HepG2 (cell line): ENCODE results near the gene WNK1. TPM values are rescaled to one million over a fixed set of nuclear protein-coding genes. Genes with fewer than 3 reads are reported as not detected.

ENCODE experiments used
- AGO2 ChIP-seq: fragments of 200-400 bp; formaldehyde crosslinking; optimal IDR thresholded peaks from 2 replicates; pipeline ENCODE3; 2017; ENCODE audit warnings: mild to moderate bottlenecking, low read depth, low read length, moderate library complexity
- CREM ChIP-seq, 2 experiments: sonication (generic) in 1 of 2; formaldehyde crosslinking in 1 of 2; IDR thresholded peaks; 2 replicates each; pipeline versions ENCODE4 v1.4.0 to v1.6.1; 2016 to 2020; ENCODE audit warnings: antibody characterized with exemption in 1 of 2, mild to moderate bottlenecking in 1 of 2, missing genetic modification reagents in 1 of 2
- FOXA1 ChIP-seq, 2 experiments: fragments of 450-650 bp in 1 of 2; sonication (generic) in 1 of 2; formaldehyde crosslinking in 1 of 2; IDR thresholded peaks; 2 replicates each; pipeline versions ENCODE4 v1.4.0 to v1.6.1; 2016 to 2020; ENCODE audit warnings: missing genetic modification reagents in 1 of 2
- GATA4 ChIP-seq: sonication (generic); IDR thresholded peaks from 2 replicates; pipeline ENCODE4 v1.6.1; 2016; ENCODE audit warnings: antibody characterized with exemption, low read depth, borderline replicate concordance
- IRF1 ChIP-seq: sonication (generic); formaldehyde crosslinking; IDR thresholded peaks from 2 replicates; pipeline ENCODE4 v1.4.0; 2020; ENCODE audit warnings: low read depth, mild to moderate bottlenecking, missing genetic modification reagents
- KDM5B ChIP-seq: sonication (generic); formaldehyde crosslinking; IDR thresholded peaks from 2 replicates; pipeline ENCODE4 v1.4.0; 2020; ENCODE audit warnings: missing genetic modification reagents, mild to moderate bottlenecking, borderline replicate concordance
- MIER2 ChIP-seq: IDR thresholded peaks from 2 replicates; pipeline ENCODE4 v1.6.1; 2016; ENCODE audit warnings: missing biosample characterization, missing genetic modification reagents
- MLLT10 ChIP-seq: sonication (generic); formaldehyde crosslinking; IDR thresholded peaks from 2 replicates; pipeline ENCODE4 v1.4.0; 2020; ENCODE audit warnings: missing genetic modification reagents
- MXD3 ChIP-seq: IDR thresholded peaks from 2 replicates; pipeline ENCODE4 v1.6.1; 2016; ENCODE audit warnings: mild to moderate bottlenecking, missing biosample characterization, missing genetic modification reagents
- ONECUT2 ChIP-seq: sonication (generic); formaldehyde crosslinking; IDR thresholded peaks from 2 replicates; pipeline ENCODE4 v1.4.0; 2020; ENCODE audit warnings: missing genetic modification reagents
- SIX1 ChIP-seq: sonication (generic); formaldehyde crosslinking; IDR thresholded peaks from 2 replicates; pipeline ENCODE4 v1.4.0; 2020; ENCODE audit warnings: missing genetic modification reagents, borderline replicate concordance
- SNAI1 ChIP-seq: sonication (generic); formaldehyde crosslinking; IDR thresholded peaks from 2 replicates; pipeline ENCODE4 v1.5.0; 2020; ENCODE audit warnings: mild to moderate bottlenecking, missing genetic modification reagents, borderline replicate concordance
- TARDBP ChIP-seq: sonication (generic); formaldehyde crosslinking; IDR thresholded peaks from 2 replicates; pipeline ENCODE4 v1.8.0; 2022; ENCODE audit warnings: mild to moderate bottlenecking, missing genetic modification reagents
- ZFP36L1 ChIP-seq: sonication (generic); formaldehyde crosslinking; IDR thresholded peaks from 2 replicates; pipeline ENCODE4 v1.8.0; 2022; ENCODE audit warnings: mild to moderate bottlenecking, missing genetic modification reagents, moderate library complexity
- ZNF160 ChIP-seq: sonication (generic); formaldehyde crosslinking; IDR thresholded peaks from 2 replicates; pipeline ENCODE4 v1.8.0; 2022; ENCODE audit warnings: mild to moderate bottlenecking, inconsistent platforms, missing genetic modification reagents
- ZNF33A ChIP-seq: sonication (generic); formaldehyde crosslinking; IDR thresholded peaks from 2 replicates; pipeline ENCODE4 v1.5.1; 2020; ENCODE audit warnings: missing genetic modification reagents, mild to moderate bottlenecking, moderate library complexity, borderline replicate concordance
- ZNF619 ChIP-seq: sonication (generic); formaldehyde crosslinking; IDR thresholded peaks from 2 replicates; pipeline ENCODE4 v1.4.0; 2020; ENCODE audit warnings: mild to moderate bottlenecking, missing genetic modification reagents
- polyA plus RNA-seq, 8 experiments: library from polyadenylated mRNA; depleted of rRNA in 3 of 8; stranded (reverse) in 7 of 8; unstranded in 1 of 8; fragments of >200 nt; fragmentation: Illumina TruSeq in 4 of 8; extraction: Trizol in 4 of 8; gene quantifications; 2 replicates each; pipeline versions ENCODE4 v1.2.1 to v1.2.3, GENCODE V29; 2011 to 2016; ENCODE audit warnings: low read depth in 4 of 8, missing spikeins in 1 of 8, mixed read lengths in 1 of 8; ENCODE audit not compliant: insufficient read depth in 1 of 8
- total RNA-seq, 5 experiments: library from RNA; depleted of rRNA; stranded (reverse); fragments of >200 nt; fragmentation: Illumina TruSeq; extraction: Trizol; gene quantifications; 2 replicates each; pipeline ENCODE4 v1.2.3, GENCODE V29; 2016; ENCODE audit warnings: low read depth in 1 of 5
- TF ChIP-seq, protein P1 (sequence below): sonication (generic); formaldehyde crosslinking; IDR thresholded peaks from 2 replicates; pipeline ENCODE4 v1.4.0; 2020; ENCODE audit warnings: missing genetic modification reagents
- TF ChIP-seq, protein P2 (sequence below): sonication (generic); formaldehyde crosslinking; IDR thresholded peaks from 2 replicates; pipeline ENCODE4 v1.5.1; 2020; ENCODE audit warnings: mild to moderate bottlenecking, moderate library complexity, missing genetic modification reagents
- TF ChIP-seq, protein P3 (sequence below): sonication (generic); formaldehyde crosslinking; IDR thresholded peaks from 2 replicates; pipeline ENCODE4 v1.8.1; 2023; ENCODE audit warnings: mild to moderate bottlenecking, missing genetic modification reagents

WNK1 gene
- total and polyA plus RNA-seq, 2 of the 13 experiments (the other 11 are each of a cell fraction or from before 2014, with no cell fraction given): 31.1 to 54.8 TPM

GRCh38 chr12:949453-950191 is 197.2 kb downstream of the WNK1 start, which contains the start of gene RAD52 (continued):
- TF ChIP-seq SIX1 (CRISPR knock-in tag) (no peak), ZNF33A (CRISPR knock-in tag) (peak; percentile 90; the same call in 1 of the 2 replicates), FOXA1 (IDR thresholded peaks at IDR 0.05) (no peak), FOXA1 (CRISPR knock-in tag; IDR thresholded peaks at IDR 0.05) (no peak), TARDBP (CRISPR knock-in tag) (peak; percentile 66; the same call in 1 of the 2 replicates), GATA4 (0 out of 2 replicates have a peak, but pooled peaks have one; percentile 48), CREM (IDR thresholded peaks at IDR 0.05) (peak; percentile 87), CREM (CRISPR knock-in tag; IDR thresholded peaks at IDR 0.05) (no peak), IRF1 (CRISPR knock-in tag) (no peak), ZNF619 (CRISPR knock-in tag) (peak; percentile 95), ZNF160 (no peak; the same call in none of the 2 replicates), ONECUT2 (CRISPR knock-in tag) (no peak), AGO2 (peak; percentile 88), MIER2 (CRISPR knock-in tag) (0 out of 2 replicates have a peak, but pooled peaks have one; percentile 41), SNAI1 (CRISPR knock-in tag) (0 out of 2 replicates have a peak, but pooled peaks have one; percentile 78), ZFP36L1 (CRISPR knock-in tag) (peak; percentile 68; the same call in 1 of the 2 replicates), MLLT10 (CRISPR knock-in tag) (no peak), KDM5B (CRISPR knock-in tag) (0 out of 2 replicates have a peak, but pooled peaks have one; percentile 67), MXD3 (CRISPR knock-in tag) (no peak)
- TF ChIP-seq, protein P1, sequence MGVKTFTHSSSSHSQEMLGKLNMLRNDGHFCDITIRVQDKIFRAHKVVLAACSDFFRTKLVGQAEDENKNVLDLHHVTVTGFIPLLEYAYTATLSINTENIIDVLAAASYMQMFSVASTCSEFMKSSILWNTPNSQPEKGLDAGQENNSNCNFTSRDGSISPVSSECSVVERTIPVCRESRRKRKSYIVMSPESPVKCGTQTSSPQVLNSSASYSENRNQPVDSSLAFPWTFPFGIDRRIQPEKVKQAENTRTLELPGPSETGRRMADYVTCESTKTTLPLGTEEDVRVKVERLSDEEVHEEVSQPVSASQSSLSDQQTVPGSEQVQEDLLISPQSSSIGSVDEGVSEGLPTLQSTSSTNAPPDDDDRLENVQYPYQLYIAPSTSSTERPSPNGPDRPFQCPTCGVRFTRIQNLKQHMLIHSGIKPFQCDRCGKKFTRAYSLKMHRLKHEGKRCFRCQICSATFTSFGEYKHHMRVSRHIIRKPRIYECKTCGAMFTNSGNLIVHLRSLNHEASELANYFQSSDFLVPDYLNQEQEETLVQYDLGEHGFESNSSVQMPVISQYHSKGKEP: 0 out of 2 replicates have a peak, but pooled peaks have one; percentile 40
- TF ChIP-seq, protein P2, sequence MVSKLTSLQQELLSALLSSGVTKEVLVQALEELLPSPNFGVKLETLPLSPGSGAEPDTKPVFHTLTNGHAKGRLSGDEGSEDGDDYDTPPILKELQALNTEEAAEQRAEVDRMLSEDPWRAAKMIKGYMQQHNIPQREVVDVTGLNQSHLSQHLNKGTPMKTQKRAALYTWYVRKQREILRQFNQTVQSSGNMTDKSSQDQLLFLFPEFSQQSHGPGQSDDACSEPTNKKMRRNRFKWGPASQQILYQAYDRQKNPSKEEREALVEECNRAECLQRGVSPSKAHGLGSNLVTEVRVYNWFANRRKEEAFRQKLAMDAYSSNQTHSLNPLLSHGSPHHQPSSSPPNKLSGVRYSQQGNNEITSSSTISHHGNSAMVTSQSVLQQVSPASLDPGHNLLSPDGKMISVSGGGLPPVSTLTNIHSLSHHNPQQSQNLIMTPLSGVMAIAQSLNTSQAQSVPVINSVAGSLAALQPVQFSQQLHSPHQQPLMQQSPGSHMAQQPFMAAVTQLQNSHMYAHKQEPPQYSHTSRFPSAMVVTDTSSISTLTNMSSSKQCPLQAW (CRISPR knock-in tag): peak; percentile 83
- TF ChIP-seq, protein P3, sequence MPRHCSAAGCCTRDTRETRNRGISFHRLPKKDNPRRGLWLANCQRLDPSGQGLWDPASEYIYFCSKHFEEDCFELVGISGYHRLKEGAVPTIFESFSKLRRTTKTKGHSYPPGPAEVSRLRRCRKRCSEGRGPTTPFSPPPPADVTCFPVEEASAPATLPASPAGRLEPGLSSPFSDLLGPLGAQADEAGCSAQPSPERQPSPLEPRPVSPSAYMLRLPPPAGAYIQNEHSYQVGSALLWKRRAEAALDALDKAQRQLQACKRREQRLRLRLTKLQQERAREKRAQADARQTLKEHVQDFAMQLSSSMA (CRISPR knock-in tag): peak; percentile 100
